ENCODE results near the gene SNTG2. TPM values are rescaled to one million over a fixed set of nuclear protein-coding genes. Genes with fewer than 3 reads are reported as not detected.

SNTG2 gene
- total and polyA plus RNA-seq, 12 donors: 0.26 to 4.3 (median 0.72) TPM; not detected in 1

DNA sequence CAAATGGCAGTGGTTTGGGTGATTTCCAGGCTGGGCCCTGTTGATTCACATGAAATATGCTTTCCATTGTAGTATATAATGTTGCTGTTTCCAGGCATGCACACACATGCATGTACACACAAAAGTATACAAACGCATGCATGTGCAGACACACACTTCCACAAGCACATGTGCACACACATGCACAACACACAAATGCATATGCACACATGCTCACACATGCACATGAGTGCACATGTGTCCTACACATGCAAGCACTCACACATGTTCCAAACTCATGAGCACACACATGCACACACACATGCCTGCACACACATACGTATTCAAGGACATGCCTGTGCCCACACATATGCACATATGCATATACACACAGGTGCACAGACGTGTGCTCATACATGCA lies 30.6 kb downstream of the SNTG2 start:
- H3K27me3 ChIP-seq: no peaks in the 10 kb centered on the region
- no peak for DNase-seq
- no peak overlapping the region for H3K27ac ChIP-seq
- TF ChIP-seq CTCF (IDR thresholded peaks at IDR 0.05): no peak
- no peak for TF ChIP-seq POLR2A (IDR thresholded peaks at IDR 0.05)
- intact Hi-C loops (cut with DNase I): no loop called here
- H3K9me3 ChIP-seq (replicated peaks in 1 of 3): no peaks in the 10 kb centered on the region
- H3K4me1 ChIP-seq (replicated peaks in 1 of 2): no peaks in the 10 kb centered on the region
- H3K4me3 ChIP-seq: no peak overlapping the region
- WGBS, 4 donors: 56 to 84% (median 74%) methylated on average over 3 of the region's 3 CpGs
- H3K36me3 ChIP-seq (replicated peaks in 1 of 2): no peaks in the 10 kb centered on the region

DNA sequence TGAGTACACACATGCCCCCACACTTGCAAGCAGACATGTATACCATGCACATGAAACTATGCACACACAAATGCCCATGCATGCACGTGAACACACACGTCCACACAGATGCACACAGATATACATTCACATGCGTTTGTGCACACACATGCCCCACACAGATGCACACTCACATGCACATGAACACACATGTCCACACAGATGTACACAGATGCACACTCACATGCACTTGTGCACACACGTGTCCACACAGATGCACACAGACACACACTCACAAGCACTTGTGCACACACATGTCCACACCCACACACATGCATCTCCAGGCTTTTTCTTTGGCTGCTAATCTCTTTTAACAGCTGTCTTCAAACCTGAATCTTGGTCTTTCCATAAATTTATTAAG lies 31.1 kb downstream of the SNTG2 start:
- TF ChIP-seq CTCF (IDR thresholded peaks at IDR 0.05): no peak
- TF ChIP-seq POLR2A (IDR thresholded peaks at IDR 0.05): no peak

DNA sequence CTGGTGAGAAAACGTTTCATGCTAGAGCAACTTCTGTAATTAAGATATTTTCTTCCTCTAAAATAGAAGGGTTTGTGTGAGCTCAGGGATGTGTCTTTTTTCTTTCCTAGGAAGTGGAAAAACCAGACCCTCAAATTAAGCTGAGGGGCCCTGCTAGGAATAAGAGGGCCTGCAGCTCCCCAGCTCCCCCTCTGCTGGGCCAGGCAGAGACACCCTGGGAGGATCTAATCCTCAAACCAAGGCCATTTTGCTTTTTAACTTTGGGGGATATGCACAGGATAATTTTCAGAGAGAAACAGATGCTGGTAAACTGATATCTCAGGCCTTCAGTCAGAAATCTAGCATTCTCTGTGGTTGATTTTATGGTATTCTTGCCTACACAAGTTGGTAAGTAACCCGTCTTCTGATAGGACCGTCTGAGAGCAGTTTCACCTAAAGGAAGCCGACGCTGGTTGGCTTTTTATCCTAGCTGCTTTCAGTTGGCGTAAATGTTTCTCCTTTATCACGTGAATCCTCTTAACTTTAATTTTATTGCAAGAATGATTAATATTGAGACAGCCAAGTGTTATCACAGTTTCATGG lies 34.8 kb downstream of the SNTG2 start:
- TF ChIP-seq CTCF (IDR thresholded peaks at IDR 0.05): no peak
- TF ChIP-seq POLR2A (IDR thresholded peaks at IDR 0.05): no peak
- no peaks in the 10 kb centered on the region for H3K9me3 ChIP-seq (replicated peaks in 1 of 3)
- intact Hi-C loops (cut with DNase I): no loop called here
- H3K27me3 ChIP-seq: no peaks in the 10 kb centered on the region
- no peak overlapping the region for H3K27ac ChIP-seq
- 56 to 75% (median 62%) methylated on average over 7 of the region's 7 CpGs for WGBS, 4 donors
- H3K4me3 ChIP-seq: no peak overlapping the region
- no peaks in the 10 kb centered on the region for H3K36me3 ChIP-seq (replicated peaks in 1 of 2)
- H3K4me1 ChIP-seq (replicated peaks in 1 of 2): no peaks in the 10 kb centered on the region
- DNase-seq: no peak

More for the DNA sequence above, 31.1 kb downstream of the SNTG2 start:
- H3K27me3 ChIP-seq: no peaks in the 10 kb centered on the region
- 73 to 89% (median 83%) methylated on average over 4 of the region's 4 CpGs for WGBS, 4 donors
- intact Hi-C loops (cut with DNase I): no loop called here
- H3K36me3 ChIP-seq (replicated peaks in 1 of 2): no peaks in the 10 kb centered on the region
- no peak overlapping the region for H3K4me3 ChIP-seq
- H3K4me1 ChIP-seq (replicated peaks in 1 of 2): no peaks in the 10 kb centered on the region
- no peak for DNase-seq
- H3K27ac ChIP-seq: no peak overlapping the region
- H3K9me3 ChIP-seq (replicated peaks in 1 of 3): no peaks in the 10 kb centered on the region

- Histone ChIP-seq H3K4me3 (no peak overlapping the region), H3K4me1 (replicated peaks in 1 of 2) (no peaks in the 10 kb centered on the region), H3K36me3 (replicated peaks in 1 of 2) (no peaks in the 10 kb centered on the region), H3K27ac (no peak overlapping the region), H3K9me3 (replicated peaks in 1 of 3) (no peaks in the 10 kb centered on the region), H3K27me3 (no peaks in the 10 kb centered on the region)
- intact Hi-C loops (cut with DNase I): no loop called here
- DNase-seq: no peak
- 83 to 90% (median 86%) methylated on average over 16 of the region's 16 CpGs for WGBS, 4 donors
- TF ChIP-seq POLR2A (IDR thresholded peaks at IDR 0.05) (no peak), CTCF (IDR thresholded peaks at IDR 0.05) (no peak)
These were observed 37.1 kb downstream of the SNTG2 start for GRCh38 chr2:987789-988188.
